GM19395 (cell line): ENCODE data around the gene SNW1.
"Not testable (repeated sequence)": the region's sequence is repeated elsewhere in the genome, so short reads cannot be mapped to it uniquely, and the experiment has no call there.

Source experiments
- ATAC-seq: cut with Tn5 transposase; IDR thresholded peaks from one replicate; pipeline ENCODE4 v1.9.1; 2021; ENCODE audit warnings: mild to moderate bottlenecking, moderate library complexity; ENCODE audit not compliant: unreplicated experiment

The SNW1 gene

GRCh38 chr14:77752799-77753516, 8.0 kb downstream of the SNW1 start:
- ATAC-seq: no peak

- no peak for ATAC-seq
These were observed 8.7 kb downstream of the SNW1 start for GRCh38 chr14:77752266-77752665.

GRCh38 chr14:77747425-77747824, 13.5 kb downstream of the SNW1 start:
- ATAC-seq: not testable (repeated sequence)

- no peak for ATAC-seq
These were observed 14.8 kb downstream of the SNW1 start for GRCh38 chr14:77746064-77746702.

GRCh38 chr14:77741438-77741837, 19.5 kb downstream of the SNW1 start:
- ATAC-seq: no peak

GRCh38 chr14:77738559-77739250, 22.3 kb downstream of the SNW1 start:
- ATAC-seq: no peak

GRCh38 chr14:77730976-77731497, 29.9 kb downstream of the SNW1 start:
- no peak for ATAC-seq

- ATAC-seq: no peak
These were observed 38.7 kb downstream of the SNW1 start for GRCh38 chr14:77722301-77722700.

GRCh38 chr14:77721437-77721836, 39.5 kb downstream of the SNW1 start:
- no peak for ATAC-seq

GRCh38 chr14:77717608-77718305, 43.2 kb downstream of the SNW1 start:
- ATAC-seq: no peak

- ATAC-seq: no peak
These were observed 46.0 kb downstream of the SNW1 start for GRCh38 chr14:77714926-77715325.

- ATAC-seq: no peak
These were observed 50.6 kb downstream of the SNW1 start for GRCh38 chr14:77710364-77710763.

- no peak for ATAC-seq
These were observed 51.5 kb downstream of the SNW1 start for GRCh38 chr14:77709412-77709811.

- no peak for ATAC-seq
These were observed 52.2 kb downstream of the SNW1 start for GRCh38 chr14:77708749-77709148.

GRCh38 chr14:77707724-77708408, 53.1 kb downstream of the SNW1 start, which contains the start of the genes ALKBH1 and SLIRP:
TSS of gene ALKBH1 (minus strand) at chr14:77708023. CDS start at chr14:77708004, 19 bp downstream.
TSS of gene SLIRP (plus strand) at chr14:77708103. CDS start at chr14:77708112, 9 bp downstream.
- ATAC-seq: peak; percentile 99

GRCh38 chr14:77707355-77707723, 53.6 kb downstream of the SNW1 start:
- peak; percentile 31 for ATAC-seq

GRCh38 chr14:77691259-77691658, 69.7 kb downstream of the SNW1 start:
- no peak for ATAC-seq

- ATAC-seq: no peak
These were observed 78.8 kb downstream of the SNW1 start for GRCh38 chr14:77682158-77682553.

GRCh38 chr14:77681196-77682157, 79.5 kb downstream of the SNW1 start:
- no peak for ATAC-seq
